Measurements from ENCODE around the gene NUDT8. TPM values are rescaled to one million over a fixed set of nuclear protein-coding genes. Genes with fewer than 3 reads are reported as not detected.

The NUDT8 gene
- total RNA-seq, 4 donors from 2014 or later: 3.5 to 7.6 TPM; not detected in 2

DNA sequence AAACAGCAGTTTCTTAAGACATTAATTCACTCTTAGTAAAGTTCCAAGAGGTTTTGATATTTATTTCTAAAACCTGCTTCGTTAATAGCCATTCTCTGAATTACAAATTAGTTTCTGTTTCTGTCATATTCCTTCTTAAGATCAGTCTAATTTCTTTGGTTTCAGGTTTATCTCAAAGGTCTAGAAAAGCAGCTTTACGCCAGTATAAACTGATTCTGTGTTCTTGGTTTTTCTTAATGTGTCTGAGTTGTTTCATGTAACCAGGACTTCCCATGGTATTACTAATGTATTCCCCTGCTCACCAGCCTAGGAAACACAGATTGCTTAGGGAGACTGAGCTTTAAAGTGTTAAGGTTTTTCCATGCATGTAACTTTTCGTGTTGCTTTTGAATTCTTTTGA is 27.6 kb upstream of the NUDT8 start:
- TF ChIP-seq, protein P1, sequence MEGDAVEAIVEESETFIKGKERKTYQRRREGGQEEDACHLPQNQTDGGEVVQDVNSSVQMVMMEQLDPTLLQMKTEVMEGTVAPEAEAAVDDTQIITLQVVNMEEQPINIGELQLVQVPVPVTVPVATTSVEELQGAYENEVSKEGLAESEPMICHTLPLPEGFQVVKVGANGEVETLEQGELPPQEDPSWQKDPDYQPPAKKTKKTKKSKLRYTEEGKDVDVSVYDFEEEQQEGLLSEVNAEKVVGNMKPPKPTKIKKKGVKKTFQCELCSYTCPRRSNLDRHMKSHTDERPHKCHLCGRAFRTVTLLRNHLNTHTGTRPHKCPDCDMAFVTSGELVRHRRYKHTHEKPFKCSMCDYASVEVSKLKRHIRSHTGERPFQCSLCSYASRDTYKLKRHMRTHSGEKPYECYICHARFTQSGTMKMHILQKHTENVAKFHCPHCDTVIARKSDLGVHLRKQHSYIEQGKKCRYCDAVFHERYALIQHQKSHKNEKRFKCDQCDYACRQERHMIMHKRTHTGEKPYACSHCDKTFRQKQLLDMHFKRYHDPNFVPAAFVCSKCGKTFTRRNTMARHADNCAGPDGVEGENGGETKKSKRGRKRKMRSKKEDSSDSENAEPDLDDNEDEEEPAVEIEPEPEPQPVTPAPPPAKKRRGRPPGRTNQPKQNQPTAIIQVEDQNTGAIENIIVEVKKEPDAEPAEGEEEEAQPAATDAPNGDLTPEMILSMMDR (IDR thresholded peaks at IDR 0.05): no peak
- no peak for TF ChIP-seq POLR2A (IDR thresholded peaks at IDR 0.05)
- Histone ChIP-seq H3K4me3 (no peak overlapping the region), H3K4me1 (no peaks in the 10 kb centered on the region), H3K36me3 (no peaks in the 10 kb centered on the region), H3K27ac (no peak overlapping the region), H3K9me3 (no peaks in the 10 kb centered on the region), H3K27me3 (no peaks in the 10 kb centered on the region)
- no peak for DNase-seq
- intact Hi-C loops (cut with DNase I; ENCODE audit: low total_unique reads): no loop called here

DNA sequence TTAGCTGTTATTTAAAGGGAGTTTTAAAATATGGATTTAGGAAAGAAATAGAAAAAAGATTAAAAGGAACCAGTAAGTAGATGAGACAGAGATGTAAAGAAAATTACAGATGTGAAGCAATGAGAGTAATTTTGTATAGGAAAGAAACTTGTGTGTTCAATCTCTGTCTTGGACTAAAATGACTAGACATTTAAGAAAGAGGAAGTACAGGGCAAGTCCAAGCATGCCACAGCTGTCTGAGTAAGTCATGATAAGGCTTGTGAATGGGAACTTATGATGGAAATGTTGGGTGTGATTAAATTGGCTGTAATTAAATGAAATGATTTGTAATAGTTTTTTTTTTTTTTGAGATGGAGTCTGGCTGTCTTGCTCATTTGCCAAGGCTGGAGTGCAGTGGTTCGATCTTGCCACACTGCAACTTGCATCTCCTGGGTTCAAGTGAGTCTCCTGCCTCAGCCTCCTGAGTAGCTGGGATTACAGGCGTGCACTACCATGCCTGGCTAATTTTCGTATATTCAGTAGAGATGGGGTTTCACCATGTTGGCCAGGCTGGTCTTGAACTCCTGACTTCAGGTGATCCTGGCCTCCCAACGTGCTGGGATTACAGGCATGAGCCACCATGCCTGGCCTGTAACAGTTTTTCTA is 26.7 kb upstream of the NUDT8 start:
- no peak for TF ChIP-seq POLR2A (IDR thresholded peaks at IDR 0.05)
- TF ChIP-seq, protein P1 (IDR thresholded peaks at IDR 0.05): no peak
- DNase-seq: no peak
- no peaks in the 10 kb centered on the region for H3K9me3 ChIP-seq
- no peak overlapping the region for H3K27ac ChIP-seq
- H3K4me3 ChIP-seq: no peak overlapping the region
- H3K27me3 ChIP-seq: no peaks in the 10 kb centered on the region
- intact Hi-C loops (cut with DNase I; ENCODE audit: low total_unique reads): no loop called here
- no peaks in the 10 kb centered on the region for H3K36me3 ChIP-seq
- no peaks in the 10 kb centered on the region for H3K4me1 ChIP-seq

DNA sequence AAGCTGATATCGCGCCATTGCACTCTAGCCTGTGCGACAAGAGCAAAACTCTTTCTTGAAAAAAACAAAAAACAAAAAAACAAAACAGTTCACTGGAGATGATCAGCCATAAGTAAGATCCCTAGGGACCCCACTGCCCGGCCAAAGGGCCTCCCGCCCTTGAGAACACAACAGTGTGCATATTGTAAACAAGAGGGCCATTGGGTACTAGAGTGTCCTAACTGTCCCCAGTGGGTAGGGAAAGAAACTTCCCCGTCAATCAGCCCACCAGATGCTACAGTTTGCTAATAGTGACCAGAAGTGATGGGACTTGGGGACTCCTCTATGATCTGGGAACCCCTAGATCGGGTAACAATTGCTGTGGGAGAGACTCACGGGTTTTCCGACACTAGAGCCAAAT is 24.5 kb upstream of the NUDT8 start:
- Histone ChIP-seq H3K27me3 (no peaks in the 10 kb centered on the region), H3K4me1 (no peaks in the 10 kb centered on the region), H3K36me3 (no peaks in the 10 kb centered on the region), H3K4me3 (no peak overlapping the region), H3K27ac (no peak overlapping the region), H3K9me3 (no peaks in the 10 kb centered on the region)
- no peak for DNase-seq
- intact Hi-C loops (cut with DNase I; ENCODE audit: low total_unique reads): no loop called here
- TF ChIP-seq POLR2A (IDR thresholded peaks at IDR 0.05): no peak
- TF ChIP-seq, protein P1 (IDR thresholded peaks at IDR 0.05): no peak

DNA sequence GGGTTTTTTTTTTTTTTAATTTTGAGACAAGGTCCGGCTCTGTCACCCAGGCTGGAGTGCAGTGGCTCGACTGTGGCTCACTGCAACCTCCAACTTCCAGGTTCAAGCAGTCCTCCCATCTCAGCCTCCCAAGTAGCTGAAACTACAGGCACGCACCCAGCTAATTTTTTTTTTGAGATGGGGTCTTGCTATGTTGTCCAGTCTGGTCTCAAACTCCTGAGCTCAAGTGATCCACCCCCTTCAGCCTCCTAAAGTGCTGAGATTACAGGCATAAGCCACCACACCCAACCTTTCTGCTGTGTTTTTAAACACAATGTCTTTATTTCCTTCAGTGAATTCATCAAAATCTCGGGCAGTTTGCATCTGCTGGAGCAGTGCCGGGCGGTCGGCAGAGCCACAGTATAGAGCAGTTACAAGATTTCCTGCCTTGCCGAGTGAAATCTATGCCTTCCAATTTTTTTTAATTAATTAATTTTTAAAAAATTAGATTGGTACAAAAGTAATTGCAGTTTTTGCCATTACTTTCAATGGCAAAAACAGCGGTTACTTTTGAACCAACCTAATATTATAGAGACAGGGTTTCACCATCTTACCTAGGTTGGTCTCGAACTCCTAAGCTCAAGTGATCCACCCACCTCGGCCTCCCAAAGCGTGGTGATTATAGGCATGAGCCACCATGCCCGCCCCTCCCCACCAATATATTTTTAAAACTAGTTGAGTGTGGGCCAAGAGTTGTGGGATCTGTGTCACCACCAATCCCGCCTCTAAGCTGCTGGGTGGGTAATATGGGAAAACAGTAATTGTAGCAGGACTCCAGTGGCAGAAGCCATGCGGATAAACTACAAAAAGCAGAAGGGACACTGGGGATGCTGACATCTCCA is 23.5 kb upstream of the NUDT8 start:
- DNase-seq: no peak
- H3K4me3 ChIP-seq: no peak overlapping the region
- no peaks in the 10 kb centered on the region for H3K36me3 ChIP-seq
- H3K9me3 ChIP-seq: no peaks in the 10 kb centered on the region
- TF ChIP-seq, protein P1 (IDR thresholded peaks at IDR 0.05): no peak
- no peak for TF ChIP-seq POLR2A (IDR thresholded peaks at IDR 0.05)
- H3K27me3 ChIP-seq: no peaks in the 10 kb centered on the region
- no peaks in the 10 kb centered on the region for H3K4me1 ChIP-seq
- no peak overlapping the region for H3K27ac ChIP-seq
- intact Hi-C loops (cut with DNase I; ENCODE audit: low total_unique reads): no loop called here
